MM.1S (cell line): ENCODE results near the gene ISY1.
A peak's percentile ranks its signal among the peaks of the same experiment; 100 is the strongest.

ENCODE experiments used
- DNase-seq: peaks from one replicate; pipeline ENCODE4 v3.0.0-alpha.2; 2015
- H2AFZ ChIP-seq: fragments of 300-600 bp; sonication (generic); 2 replicates; pipeline ENCODE4 v1.6.0; 2016; ENCODE audit warnings: antibody characterized with exemption, low read length
- H3F3A ChIP-seq: fragments of 300-600 bp; sonication (generic); 2 replicates; pipeline ENCODE4 v1.6.1; 2016; ENCODE audit warnings: mild to moderate bottlenecking, antibody characterized with exemption, low read length, moderate library complexity, mixed read lengths; ENCODE audit not compliant: insufficient read depth
- H3K27ac ChIP-seq: fragments of 300-600 bp; sonication (generic); 2 replicates; pipeline ENCODE4 v1.5.1; 2016; ENCODE audit warnings: mild to moderate bottlenecking, low read length
- H3K27me3 ChIP-seq: fragments of 300-600 bp; sonication (generic); replicated peaks from 2 replicates; pipeline ENCODE4 v1.6.0; 2016; ENCODE audit warnings: low read length; ENCODE audit not compliant: insufficient read depth
- H3K36me3 ChIP-seq: fragments of 300-600 bp; sonication (generic); replicated peaks from 2 replicates; pipeline ENCODE4 v1.6.1; 2016; ENCODE audit warnings: mild to moderate bottlenecking, low read length, mixed read lengths; ENCODE audit not compliant: insufficient read depth
- H3K4me1 ChIP-seq: fragments of 300-600 bp; sonication (generic); 2 replicates; pipeline ENCODE4 v1.6.1; 2016; ENCODE audit warnings: low read length, mixed read lengths
- H3K4me2 ChIP-seq: fragments of 300-600 bp; sonication (generic); 2 replicates; pipeline ENCODE4 v1.6.0; 2016; ENCODE audit warnings: low read depth, low read length
- H3K4me3 ChIP-seq: fragments of 300-600 bp; sonication (generic); 2 replicates; pipeline ENCODE4 v1.5.1; 2016; ENCODE audit warnings: low read length, mixed read lengths
- H3K79me2 ChIP-seq: fragments of 300-600 bp; sonication (generic); 2 replicates; pipeline ENCODE4 v1.6.1; 2016; ENCODE audit warnings: mixed run types, low read length, mixed read lengths
- H3K9ac ChIP-seq: fragments of 300-600 bp; sonication (generic); 2 replicates; pipeline ENCODE4 v1.6.1; 2016; ENCODE audit warnings: low read length, mixed read lengths
- H3K9me2 ChIP-seq: fragments of 300-600 bp; sonication (generic); replicated peaks from 2 replicates; pipeline ENCODE4 v1.6.1; 2016; ENCODE audit warnings: mild to moderate bottlenecking, low read length, mixed read lengths; ENCODE audit not compliant: insufficient read depth
- H3K9me3 ChIP-seq: fragments of 300-600 bp; sonication (generic); replicated peaks from 2 replicates; pipeline ENCODE4 v1.6.1; 2016; ENCODE audit warnings: mild to moderate bottlenecking, low read length, mixed read lengths; ENCODE audit not compliant: insufficient read depth
- H4K20me1 ChIP-seq: fragments of 300-600 bp; sonication (generic); 2 replicates; pipeline ENCODE4 v1.6.1; 2016; ENCODE audit warnings: mild to moderate bottlenecking, low read length, moderate library complexity, mixed read lengths; ENCODE audit not compliant: insufficient read depth
- CTCF ChIP-seq: fragments of 300-600 bp; sonication (generic); IDR thresholded peaks from 2 replicates; pipeline ENCODE4 v1.5.1; 2016; ENCODE audit warnings: antibody characterized with exemption, low read length, mixed read lengths
- EZH2 ChIP-seq: fragments of 300-600 bp; sonication (generic); optimal IDR thresholded peaks from 2 replicates; pipeline ENCODE3; 2017; ENCODE audit warnings: low read depth, mild to moderate bottlenecking, antibody characterized with exemption, low read length, mixed read lengths
- EZH2phosphoT487 ChIP-seq: fragments of 300-600 bp; sonication (generic); IDR thresholded peaks from 2 replicates; pipeline ENCODE4 v1.6.1; 2018; ENCODE audit warnings: antibody characterized with exemption, low read length

The ISY1 gene

DNA sequence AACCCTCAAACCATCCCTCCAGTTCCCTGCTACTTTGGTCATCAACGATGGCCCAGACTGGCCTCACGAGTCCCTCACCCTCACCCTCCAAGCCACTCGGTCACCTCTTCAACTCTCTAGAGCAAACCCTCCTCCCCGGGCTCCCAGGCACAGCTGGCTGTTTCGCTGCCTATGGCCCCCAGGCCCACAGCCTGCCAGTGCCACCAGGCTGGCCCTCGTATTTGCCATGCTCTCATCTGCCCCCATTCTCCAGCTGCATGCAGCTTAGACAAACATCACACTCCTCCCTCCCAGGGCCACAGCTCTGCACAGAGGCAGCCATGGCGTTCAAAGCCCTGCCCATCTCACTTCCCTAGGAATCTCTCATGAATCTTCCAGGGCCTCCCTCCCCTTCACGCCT is 53.1 kb downstream of the ISY1 start:
- Histone ChIP-seq H3K27me3 (no peaks in the 10 kb centered on the region), H3K9me3 (no peaks in the 10 kb centered on the region), H3K4me1 (peaks cover 58% of the 10 kb centered on the region), H3K9me2 (no peaks in the 10 kb centered on the region), H3F3A (peaks cover 39% of the 10 kb centered on the region), H3K27ac (no peak overlapping the region), H4K20me1 (no peaks in the 10 kb centered on the region), H3K9ac (no peak overlapping the region), H3K4me3 (no peak overlapping the region), H2AFZ (no peak overlapping the region), H3K4me2 (no peak overlapping the region), H3K79me2 (peaks cover 82% of the 10 kb centered on the region), H3K36me3 (peaks cover 2% of the 10 kb centered on the region; the same call in 1 of the 2 replicates)
- TF ChIP-seq EZH2phosphoT487 (no peak), CTCF (no peak), EZH2 (no peak)
- DNase-seq: no peak

DNA sequence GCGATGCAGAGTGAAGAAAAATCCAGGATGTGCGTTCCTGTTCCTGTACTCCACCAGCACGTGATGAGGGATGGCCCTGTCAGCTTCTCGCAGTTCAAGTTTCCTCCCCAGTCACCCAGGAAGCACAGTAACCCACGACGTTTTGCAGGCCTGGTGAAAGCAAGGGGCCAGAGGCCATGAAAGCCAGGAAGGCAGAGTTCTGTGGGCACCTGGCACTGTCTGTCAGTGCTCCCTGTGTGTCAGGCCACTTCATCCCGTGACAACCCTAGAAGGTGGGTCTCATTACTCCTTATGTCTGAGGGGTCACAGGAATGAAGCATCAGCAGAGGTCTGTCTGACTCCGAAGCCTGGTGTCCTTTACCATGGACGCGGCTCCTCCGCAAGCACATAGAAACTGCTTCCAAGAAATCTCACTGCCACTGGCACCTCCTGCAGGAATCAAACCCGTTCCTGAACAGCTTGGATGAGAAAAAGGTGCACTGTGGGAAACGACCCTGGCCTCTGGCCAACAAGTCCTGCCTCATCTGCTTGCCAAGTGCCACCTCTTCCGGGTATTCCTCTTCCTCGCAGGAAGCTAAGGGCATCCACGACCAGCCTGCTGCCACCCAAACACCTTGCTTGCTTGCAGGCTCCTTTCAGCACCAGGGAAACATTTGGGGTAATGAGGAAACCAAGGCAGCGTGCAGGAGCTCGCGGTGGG is 53.8 kb downstream of the ISY1 start:
- H3K79me2 ChIP-seq: peaks cover 82% of the 10 kb centered on the region
- no peak overlapping the region for H3K9ac ChIP-seq

GRCh38 chr3:129106320-129106719 is 54.5 kb downstream of the ISY1 start:
- no peak for TF ChIP-seq EZH2phosphoT487
- no peak for TF ChIP-seq EZH2
- peak; percentile 62 for TF ChIP-seq CTCF
- Histone ChIP-seq H4K20me1 (no peaks in the 10 kb centered on the region), H3K27me3 (no peaks in the 10 kb centered on the region), H3K36me3 (no peaks in the 10 kb centered on the region; the same call in 1 of the 2 replicates), H3K27ac (peak overlapping the region; percentile 93), H3K9ac (peak overlapping the region; percentile 35), H2AFZ (no peak overlapping the region), H3F3A (peaks cover 39% of the 10 kb centered on the region), H3K4me3 (no peak overlapping the region), H3K4me1 (peaks cover 61% of the 10 kb centered on the region), H3K4me2 (peak overlapping the region; percentile 77; the same call in 1 of the 2 replicates), H3K79me2 (peaks cover 82% of the 10 kb centered on the region), H3K9me3 (no peaks in the 10 kb centered on the region), H3K9me2 (no peaks in the 10 kb centered on the region)
- peak; percentile 74 for DNase-seq

More for the DNA sequence above, 53.8 kb downstream of the ISY1 start:
- TF ChIP-seq EZH2phosphoT487: no peak
- no peak for TF ChIP-seq CTCF
- no peak for TF ChIP-seq EZH2
- Histone ChIP-seq H3K4me3 (no peak overlapping the region), H3K27me3 (no peaks in the 10 kb centered on the region), H3K4me2 (peak overlapping the region; percentile 77; the same call in 1 of the 2 replicates), H3K9me3 (no peaks in the 10 kb centered on the region), H2AFZ (no peak overlapping the region), H3K27ac (peak overlapping the region; percentile 93; the same call in 1 of the 2 replicates), H3F3A (peaks cover 39% of the 10 kb centered on the region), H4K20me1 (no peaks in the 10 kb centered on the region), H3K9me2 (no peaks in the 10 kb centered on the region), H3K4me1 (peaks cover 61% of the 10 kb centered on the region), H3K36me3 (peaks cover 2% of the 10 kb centered on the region; the same call in 1 of the 2 replicates)
- DNase-seq: no peak
